Colonic mucosa (tissue), 4 donors: Measurements from ENCODE around the gene MFAP4. TPM values are rescaled to one million over a fixed set of nuclear protein-coding genes. Genes with fewer than 3 reads are reported as not detected.

Experiments used
- DNase-seq: peaks from one replicate; pipeline ENCODE4 v3.0.0-alpha.2; 2020
- H3K27ac ChIP-seq: fragments of 200-600 bp; one replicate; pipeline ENCODE4 v1.8.0; 2021
- H3K27me3 ChIP-seq: fragments of 200-600 bp; one replicate; pipeline ENCODE4 v1.8.0; 2021
- H3K36me3 ChIP-seq: fragments of 200-600 bp; one replicate; pipeline ENCODE4 v1.8.0; 2021
- H3K4me1 ChIP-seq: fragments of 200-600 bp; one replicate; pipeline ENCODE4 v1.8.0; 2021; ENCODE audit warnings: mild to moderate bottlenecking
- H3K4me3 ChIP-seq: fragments of 200-600 bp; one replicate; pipeline ENCODE4 v1.8.0; 2021
- H3K9ac ChIP-seq, 2 donors: one replicate each; pipeline ENCODE4 v1.7.0; 2013; ENCODE audit warnings: control low read depth in 2 of 2, low read depth in 2 of 2, low read length in 2 of 2
- H3K9me3 ChIP-seq: fragments of 200-600 bp; one replicate; pipeline ENCODE4 v1.8.0; 2021
- intact Hi-C: fragments of 100-400 bp; cut with DNase I; formaldehyde crosslinking; loops from one replicate; pipeline ENCODE4 v1.14.1; 2022
- total RNA-seq, 2 donors: library from RNA; stranded (reverse); fragmentation: NEBNext Ultra II Directional in 1 of 2; extraction: Animal tissue kit (Norgen Biotek cat#: 25700) in 1 of 2; gene quantifications; one replicate each; pipeline ENCODE4 v1.2.1, GENCODE V29; 2021
- TF ChIP-seq, protein P1 (sequence below): fragments of 200-600 bp; IDR thresholded peaks from one replicate; pipeline ENCODE4 v1.8.0; 2022; ENCODE audit warnings: antibody characterized with exemption, mild to moderate bottlenecking
- donor health status: healthy.
- donor health status: DM: no; HTN: no; CAD: no.
- donor health status: DM: no; HTN: no; CAD: no.

The MFAP4 gene
- total RNA-seq, 2 donors from 2014 or later, result 22.2 to 56.0 TPM

DNA sequence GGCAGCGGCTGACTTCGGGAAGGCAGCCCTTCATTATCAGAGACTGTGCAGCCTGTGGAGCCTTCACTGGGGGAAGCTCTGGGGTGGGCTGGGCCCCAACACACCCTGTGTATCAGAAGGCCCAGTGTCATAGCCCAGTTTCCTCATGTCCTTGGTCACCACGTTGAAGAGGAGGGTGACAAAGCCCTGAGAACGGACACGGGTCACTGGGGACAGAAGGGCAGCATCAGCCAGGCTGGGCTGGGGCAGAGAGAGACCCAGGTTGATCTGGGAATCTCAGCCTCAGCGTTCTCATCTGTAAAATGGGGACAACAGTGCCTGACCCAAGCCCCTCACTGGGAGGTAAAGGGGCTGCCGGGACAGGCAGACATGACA is 43.7 kb downstream of the MFAP4 start:
- TF ChIP-seq, protein P1, sequence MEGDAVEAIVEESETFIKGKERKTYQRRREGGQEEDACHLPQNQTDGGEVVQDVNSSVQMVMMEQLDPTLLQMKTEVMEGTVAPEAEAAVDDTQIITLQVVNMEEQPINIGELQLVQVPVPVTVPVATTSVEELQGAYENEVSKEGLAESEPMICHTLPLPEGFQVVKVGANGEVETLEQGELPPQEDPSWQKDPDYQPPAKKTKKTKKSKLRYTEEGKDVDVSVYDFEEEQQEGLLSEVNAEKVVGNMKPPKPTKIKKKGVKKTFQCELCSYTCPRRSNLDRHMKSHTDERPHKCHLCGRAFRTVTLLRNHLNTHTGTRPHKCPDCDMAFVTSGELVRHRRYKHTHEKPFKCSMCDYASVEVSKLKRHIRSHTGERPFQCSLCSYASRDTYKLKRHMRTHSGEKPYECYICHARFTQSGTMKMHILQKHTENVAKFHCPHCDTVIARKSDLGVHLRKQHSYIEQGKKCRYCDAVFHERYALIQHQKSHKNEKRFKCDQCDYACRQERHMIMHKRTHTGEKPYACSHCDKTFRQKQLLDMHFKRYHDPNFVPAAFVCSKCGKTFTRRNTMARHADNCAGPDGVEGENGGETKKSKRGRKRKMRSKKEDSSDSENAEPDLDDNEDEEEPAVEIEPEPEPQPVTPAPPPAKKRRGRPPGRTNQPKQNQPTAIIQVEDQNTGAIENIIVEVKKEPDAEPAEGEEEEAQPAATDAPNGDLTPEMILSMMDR, result no peak
- no peaks in the 10 kb centered on the region for H3K36me3 ChIP-seq
- DNase-seq, result no peak
- intact Hi-C loops, result no loop called here
- no peaks in the 10 kb centered on the region for H3K4me1 ChIP-seq
- no peak overlapping the region for H3K4me3 ChIP-seq
- H3K27me3 ChIP-seq, result no peaks in the 10 kb centered on the region
- H3K9ac ChIP-seq, result no peak overlapping the region
- no peak overlapping the region for H3K27ac ChIP-seq
- no peaks in the 10 kb centered on the region for H3K9me3 ChIP-seq

DNA sequence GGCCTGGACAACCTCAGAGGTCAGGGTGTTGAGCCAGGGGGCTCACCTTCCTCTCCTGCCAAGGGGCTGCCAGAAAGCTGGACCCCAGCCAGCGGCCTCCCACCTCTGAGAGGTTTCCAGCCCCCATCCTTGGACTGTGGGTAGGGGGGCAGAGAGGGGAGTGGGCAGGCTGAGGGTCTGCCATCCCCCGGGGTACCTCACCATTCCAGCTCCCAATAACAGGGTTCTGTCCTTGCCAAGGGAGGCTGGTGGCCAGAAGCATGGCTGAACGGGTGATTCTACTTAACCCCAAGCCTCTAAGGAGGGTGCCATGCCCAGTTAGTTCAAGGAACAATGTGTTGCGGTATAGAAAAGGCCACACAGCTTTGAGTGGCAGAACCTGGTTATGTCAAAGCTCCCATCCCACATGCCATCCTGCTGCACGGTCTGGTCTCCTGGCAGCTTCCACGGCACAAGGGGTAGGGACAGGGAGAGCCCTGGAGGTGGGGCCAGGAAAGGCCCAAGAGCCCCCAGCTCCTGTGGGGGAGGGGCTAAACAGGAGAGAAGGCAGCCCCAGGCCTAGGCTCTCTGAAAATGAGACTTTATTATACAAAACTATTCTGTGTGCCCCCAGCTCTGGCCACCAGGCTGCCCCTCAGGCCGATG is 44.3 kb downstream of the MFAP4 start:
- Histone ChIP-seq H3K27me3 (no peaks in the 10 kb centered on the region), H3K9ac (no peak overlapping the region), H3K4me1 (no peaks in the 10 kb centered on the region), H3K9me3 (no peaks in the 10 kb centered on the region), H3K27ac (no peak overlapping the region), H3K4me3 (no peak overlapping the region), H3K36me3 (no peaks in the 10 kb centered on the region)
- DNase-seq, result no peak
- intact Hi-C loops, result no loop called here
- TF ChIP-seq, protein P1, result no peak

DNA sequence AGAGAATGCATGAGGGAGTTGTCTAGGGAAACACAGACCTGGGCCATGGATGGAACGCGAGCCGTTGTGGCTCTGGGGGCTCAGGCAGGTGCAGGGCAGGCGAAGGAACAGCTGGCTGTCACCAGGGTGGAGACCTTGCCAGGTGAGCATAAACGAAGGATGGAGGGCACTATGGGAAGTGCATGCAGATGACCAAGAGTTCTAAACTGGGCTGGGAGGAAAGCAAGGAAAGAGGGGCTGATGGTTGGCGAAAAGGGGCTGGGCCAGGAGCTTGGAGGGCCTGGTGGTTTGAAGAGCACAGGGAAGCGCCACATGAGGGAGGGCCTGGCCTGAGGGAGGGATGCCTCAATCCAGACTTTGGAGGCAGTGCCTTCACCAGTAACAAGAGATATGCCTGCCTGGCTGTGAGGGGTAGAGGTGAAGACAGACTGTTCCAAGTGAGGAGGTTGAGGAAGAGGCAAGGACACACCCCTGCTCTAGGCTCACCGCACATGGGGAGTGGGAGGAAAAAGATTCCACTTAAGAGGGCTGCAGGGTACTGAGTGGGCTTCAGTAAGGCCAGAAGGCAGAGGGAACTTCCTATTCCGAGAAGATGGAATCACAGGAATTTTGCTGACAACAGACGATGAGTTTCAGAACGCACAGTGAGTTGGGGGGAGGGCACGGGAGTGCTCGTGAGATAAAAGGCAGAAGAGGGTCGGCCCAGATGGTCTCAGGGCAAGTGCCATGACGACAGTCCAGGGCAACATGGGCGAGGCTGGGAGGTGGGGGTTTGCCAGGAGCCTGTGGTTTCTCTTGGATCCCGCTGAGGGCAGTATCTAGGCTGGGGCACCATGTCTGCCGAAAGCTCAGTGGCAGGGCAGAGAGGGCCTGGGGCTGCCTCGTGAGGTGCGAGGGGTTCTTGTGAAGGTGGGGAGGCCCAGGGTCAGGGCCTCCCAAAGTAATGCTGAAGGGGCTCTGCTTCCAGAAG is 45.1 kb downstream of the MFAP4 start:
- Histone ChIP-seq H3K9me3 (no peaks in the 10 kb centered on the region), H3K4me1 (no peaks in the 10 kb centered on the region), H3K27me3 (no peaks in the 10 kb centered on the region), H3K27ac (no peak overlapping the region), H3K9ac (no peak overlapping the region), H3K36me3 (no peaks in the 10 kb centered on the region), H3K4me3 (no peak overlapping the region)
- intact Hi-C loops, result no loop called here
- no peak for DNase-seq
- TF ChIP-seq, protein P1, result no peak

DNA sequence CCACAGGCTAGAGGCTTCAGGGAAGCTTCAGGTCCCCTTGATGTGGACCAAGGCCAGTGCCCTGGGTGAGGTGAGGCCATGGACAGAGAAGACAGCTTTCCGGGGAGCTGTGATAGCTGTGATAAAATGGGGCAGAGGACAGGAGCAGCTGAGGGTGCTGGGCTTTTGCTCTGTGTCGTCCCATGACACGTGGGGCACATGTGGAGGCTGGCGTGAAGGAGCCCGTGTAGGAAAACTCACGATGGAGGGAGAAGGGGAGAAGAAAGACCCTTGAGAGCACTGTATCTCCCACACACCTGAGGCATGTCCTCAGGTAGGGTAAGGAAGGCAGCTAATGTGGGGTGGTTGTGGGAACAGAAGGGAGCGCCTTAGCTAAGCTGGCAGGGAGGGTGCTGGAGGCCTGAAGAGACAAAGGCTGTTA is 45.8 kb downstream of the MFAP4 start:
- no peaks in the 10 kb centered on the region for H3K4me1 ChIP-seq
- H3K27ac ChIP-seq, result no peak overlapping the region
- no peaks in the 10 kb centered on the region for H3K36me3 ChIP-seq
- DNase-seq, result no peak
- no peaks in the 10 kb centered on the region for H3K27me3 ChIP-seq
- intact Hi-C loops, result no loop called here
- TF ChIP-seq, protein P1, result no peak
- no peaks in the 10 kb centered on the region for H3K9me3 ChIP-seq
- no peak overlapping the region for H3K9ac ChIP-seq
- H3K4me3 ChIP-seq, result no peak overlapping the region

DNA sequence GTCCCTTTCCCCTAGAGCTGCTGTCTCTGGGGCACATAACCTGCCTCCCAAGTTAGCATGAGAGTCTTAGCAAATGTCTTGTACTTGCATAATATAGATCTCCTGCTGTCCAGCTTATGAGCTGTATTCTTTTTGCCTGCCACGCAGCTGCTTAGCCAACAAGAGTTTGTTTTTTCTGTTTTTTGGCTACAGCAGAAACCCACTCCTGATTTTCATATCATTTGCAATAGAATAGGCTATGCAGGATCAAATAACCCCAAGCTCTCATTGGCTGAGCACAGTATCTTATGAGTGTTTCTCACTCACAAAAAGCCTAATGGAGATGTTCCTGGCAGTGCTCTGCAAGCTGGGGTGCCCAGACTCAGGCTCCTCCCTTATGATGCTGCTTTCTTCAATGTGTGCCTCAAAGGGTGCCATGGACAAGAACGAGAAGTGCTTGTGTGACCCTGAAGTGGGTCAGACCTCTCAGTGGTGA is 47.6 kb downstream of the MFAP4 start:
- TF ChIP-seq, protein P1, result no peak
- no peak overlapping the region for H3K27ac ChIP-seq
- intact Hi-C loops, result no loop called here
- no peaks in the 10 kb centered on the region for H3K9me3 ChIP-seq
- H3K27me3 ChIP-seq, result no peaks in the 10 kb centered on the region
- no peaks in the 10 kb centered on the region for H3K36me3 ChIP-seq
- DNase-seq, result no peak
- H3K4me3 ChIP-seq, result no peak overlapping the region
- no peaks in the 10 kb centered on the region for H3K4me1 ChIP-seq
- no peak overlapping the region for H3K9ac ChIP-seq
